Fibroblast of mammary gland (primary cell): ENCODE data around the gene BSCL2.
"Not testable (repeated sequence)": the region's sequence is repeated elsewhere in the genome, so short reads cannot be mapped to it uniquely, and the experiment has no call there.

Experiments
- DNase-seq: peaks from one replicate; pipeline ENCODE4 v3.0.0-alpha.2; 2010; ENCODE audit warnings: low read depth
- H3K4me3 ChIP-seq: 2 replicates; pipeline ENCODE4 v1.5.1; 2011; ENCODE audit warnings: low read depth, mild to moderate bottlenecking, low read length, moderate library complexity; ENCODE audit not compliant: control insufficient read depth
- CTCF ChIP-seq: conservative IDR thresholded peaks from 2 replicates; pipeline ENCODE4 v1.5.1; 2011; ENCODE audit warnings: low read depth, low read length, inconsistent platforms; ENCODE audit not compliant: control insufficient read depth, insufficient read depth

Gene BSCL2

GRCh38 chr11:62677156-62677555, 30.1 kb downstream of the BSCL2 start:
- no peak overlapping the region for H3K4me3 ChIP-seq
- no peak for TF ChIP-seq CTCF
- no peak for DNase-seq

- peak; percentile 5 for TF ChIP-seq CTCF
- H3K4me3 ChIP-seq, result no peak overlapping the region
- no peak for DNase-seq
Observed at GRCh38 chr11:62676698-62677097, 30.5 kb downstream of the BSCL2 start.

- DNase-seq, H3K4me3 ChIP-seq: not testable (repeated sequence)
Observed at GRCh38 chr11:62675415-62675814, 31.8 kb downstream of the BSCL2 start.

GRCh38 chr11:62673196-62673525, 34.1 kb downstream of the BSCL2 start:
- TF ChIP-seq CTCF, result no peak
- H3K4me3 ChIP-seq, result peak overlapping the region; percentile 86
- DNase-seq, result peak; percentile 53

- TF ChIP-seq CTCF, result no peak
- peak within 1 kb of the TSS; percentile 86 for H3K4me3 ChIP-seq
- DNase-seq, result peak; percentile 86
Observed at GRCh38 chr11:62671608-62672389, 35.4 kb downstream of the BSCL2 start, which contains the start of the genes LBHD1 and UQCC3. Gene LBHD1, minus strand, starts transcription at chr11:62672267. Its CDS starts 2,236 bp downstream, at chr11:62670031. Gene UQCC3, plus strand, starts transcription at chr11:62671673. Its CDS starts 73 bp downstream, at chr11:62671746.

GRCh38 chr11:62671236-62671607, 36.0 kb downstream of the BSCL2 start:
- no peak for TF ChIP-seq CTCF
- peak; percentile 41 for DNase-seq
- peak overlapping the region; percentile 86 for H3K4me3 ChIP-seq

GRCh38 chr11:62669420-62670161, 37.6 kb downstream of the BSCL2 start:
- no peak for TF ChIP-seq CTCF
- no peak overlapping the region for H3K4me3 ChIP-seq
- DNase-seq, result no peak
